Mesenteric fat pad (tissue), 1 donor: ENCODE results near the gene SLX9. TPM values are rescaled to one million over a fixed set of nuclear protein-coding genes. Genes with fewer than 3 reads are reported as not detected.

Experiments used
- DNase-seq: peaks from one replicate; pipeline ENCODE4 v3.0.0-alpha.2; 2020; ENCODE audit warnings: low spot score
- total RNA-seq: library from RNA; stranded (reverse); fragmentation: NEBNext Ultra II Directional; extraction: Animal tissue kit (Norgen Biotek cat#: 25700); gene quantifications from one replicate; pipeline ENCODE4 v1.2.1, GENCODE V29; 2021
- donor health status: DM: yes; HTN: yes; CAD: no.

Gene SLX9
- total RNA-seq, 1 donor from 2014 or later: 31.8 TPM

DNA sequence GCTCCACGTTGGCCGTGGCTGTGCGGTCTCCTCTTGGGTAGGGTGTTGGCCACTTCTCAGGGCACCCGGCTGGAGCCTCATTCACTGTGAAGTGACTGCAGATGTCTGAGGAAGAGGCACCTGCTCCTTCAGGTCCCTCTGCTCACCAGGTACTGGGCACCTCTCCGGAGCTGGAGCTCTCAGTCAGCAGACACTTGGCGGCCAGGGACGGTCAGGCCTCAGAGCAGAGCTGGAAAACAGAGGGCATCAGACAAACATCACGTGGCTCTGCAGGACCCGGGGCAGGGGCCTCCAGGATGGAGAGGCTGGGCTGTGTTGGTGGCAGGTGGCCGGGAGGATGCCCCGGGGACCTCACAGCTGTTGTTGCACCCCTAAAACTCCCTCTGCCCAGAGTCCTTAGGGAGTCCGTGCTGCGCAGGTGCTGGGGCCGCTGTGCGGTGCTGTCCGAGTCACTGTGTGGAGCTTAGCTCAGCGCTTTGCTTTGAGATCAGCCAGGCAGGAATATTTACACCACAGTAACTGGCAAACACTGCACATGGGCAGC lies 59.7 kb downstream of the SLX9 start:
- no peak for DNase-seq

DNA sequence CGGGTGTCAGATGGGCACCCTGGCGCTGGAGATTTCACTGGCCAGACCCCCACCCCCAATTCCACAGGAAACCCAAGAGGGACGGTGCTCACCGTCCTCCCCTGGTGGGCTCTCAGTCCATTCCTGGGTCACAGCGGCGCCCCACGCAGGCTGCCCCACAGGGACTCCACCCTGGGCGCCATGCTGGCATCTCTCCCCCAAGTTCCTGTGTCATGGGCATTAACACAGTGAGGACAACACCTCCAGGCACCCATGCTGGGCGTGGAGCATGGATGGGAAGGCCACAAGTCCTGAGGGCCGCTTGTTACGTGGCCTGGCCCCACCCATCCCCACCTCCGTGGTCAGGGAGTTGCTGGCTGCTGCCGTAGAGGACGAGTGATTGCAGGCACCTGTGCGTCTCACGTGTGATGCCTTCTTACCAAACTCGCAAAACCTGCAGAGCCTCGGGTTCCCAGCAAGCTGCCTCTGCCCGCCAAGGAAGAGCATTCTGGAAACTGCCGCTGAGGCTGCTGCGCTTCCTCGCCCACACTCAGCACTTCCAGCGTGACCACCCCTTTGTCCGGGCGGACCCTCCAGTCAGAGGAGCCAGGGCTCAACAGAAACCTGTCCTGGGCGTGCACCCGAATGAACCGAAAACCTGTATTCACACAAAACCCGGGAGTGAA lies 60.3 kb downstream of the SLX9 start:
- no peak for DNase-seq

GRCh38 chr21:45000637-45001133 lies 60.9 kb downstream of the SLX9 start:
- no peak for DNase-seq

DNA sequence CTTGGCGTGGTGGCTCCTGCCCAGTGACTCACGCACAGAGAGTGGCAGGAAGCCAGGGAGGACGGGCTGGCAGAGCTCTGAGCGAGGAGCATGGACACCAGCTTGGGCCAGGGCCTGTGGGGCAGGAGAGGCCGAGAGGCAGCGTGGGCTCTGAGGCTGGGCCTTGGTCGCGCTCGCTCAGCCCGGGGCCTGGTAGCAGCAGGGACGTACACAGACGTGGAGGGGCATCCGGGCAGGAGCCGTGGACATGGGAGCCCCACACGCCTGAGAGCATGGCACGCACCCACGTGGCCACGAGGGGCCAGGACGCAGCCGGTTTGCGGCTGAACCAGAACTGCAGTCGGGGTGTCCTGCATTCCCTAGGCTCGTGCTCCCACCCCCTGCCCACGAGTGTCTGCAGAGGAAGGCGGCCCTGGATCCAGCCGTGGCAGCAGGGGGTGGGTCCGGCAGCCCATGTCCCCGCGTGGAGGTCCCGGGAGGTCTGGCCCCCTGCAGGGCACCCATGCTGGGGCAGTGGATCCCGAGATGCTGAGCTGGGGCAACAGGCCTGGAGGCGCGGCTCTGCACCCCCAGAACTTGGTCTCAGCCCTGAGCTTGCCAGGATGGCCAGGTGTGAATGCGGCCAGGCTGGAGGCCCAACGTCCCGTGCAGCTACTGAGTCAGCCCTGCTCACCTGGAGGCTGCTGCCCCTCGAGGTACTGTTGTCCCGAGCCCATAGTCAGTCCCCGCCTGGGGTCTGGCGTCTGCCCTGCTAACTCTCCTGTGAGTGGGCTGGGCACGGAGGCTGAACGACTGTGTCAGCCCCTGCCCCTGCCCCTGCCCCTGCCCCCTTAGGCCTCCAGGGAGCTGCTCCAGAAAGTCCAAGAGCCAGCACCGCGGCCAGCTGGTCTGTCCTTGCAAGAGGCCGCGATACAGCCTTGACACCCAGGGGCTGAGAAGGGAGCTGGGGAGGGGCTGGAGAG lies 61.6 kb downstream of the SLX9 start:
- DNase-seq: no peak

DNA sequence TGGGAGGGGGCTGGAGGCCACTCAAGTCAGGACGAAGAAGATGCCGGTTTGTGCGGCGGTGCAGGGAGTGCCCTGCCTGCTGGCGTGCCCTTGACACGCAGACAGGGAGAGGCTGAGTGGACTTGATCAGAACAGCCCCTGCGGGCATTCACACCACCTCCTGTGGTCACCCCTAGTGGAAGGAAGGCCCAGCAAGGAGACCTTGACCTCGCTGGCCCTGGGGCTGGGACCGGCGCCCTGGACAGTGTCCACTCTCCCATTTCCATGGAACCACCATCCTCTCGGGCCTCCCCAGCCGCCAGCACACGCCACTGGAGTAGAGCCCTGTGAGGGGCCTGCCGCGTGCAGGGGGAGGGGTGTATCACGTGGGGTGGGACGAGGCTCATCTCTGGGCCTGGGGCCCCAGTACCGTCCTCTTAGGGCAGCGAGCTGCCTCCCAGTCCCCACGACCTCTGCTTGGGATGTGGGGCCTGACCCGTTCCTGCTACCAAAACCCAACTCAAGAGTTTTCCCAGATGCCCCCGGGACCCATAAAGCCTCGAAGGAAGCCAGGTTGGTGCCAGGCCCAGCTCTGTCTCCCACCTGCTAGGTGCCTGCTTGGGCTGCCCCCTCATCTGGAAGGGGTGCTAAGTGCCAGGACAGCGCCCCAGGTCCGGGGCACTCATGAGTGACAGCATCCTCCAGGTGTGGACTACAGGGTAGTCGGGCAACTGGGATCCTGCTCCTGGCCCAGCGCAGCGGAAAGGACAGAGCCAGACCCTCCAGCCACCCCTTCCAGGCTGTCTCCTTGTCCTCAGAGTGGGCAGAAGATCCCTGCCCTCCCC lies 62.8 kb downstream of the SLX9 start:
- no peak for DNase-seq

DNA sequence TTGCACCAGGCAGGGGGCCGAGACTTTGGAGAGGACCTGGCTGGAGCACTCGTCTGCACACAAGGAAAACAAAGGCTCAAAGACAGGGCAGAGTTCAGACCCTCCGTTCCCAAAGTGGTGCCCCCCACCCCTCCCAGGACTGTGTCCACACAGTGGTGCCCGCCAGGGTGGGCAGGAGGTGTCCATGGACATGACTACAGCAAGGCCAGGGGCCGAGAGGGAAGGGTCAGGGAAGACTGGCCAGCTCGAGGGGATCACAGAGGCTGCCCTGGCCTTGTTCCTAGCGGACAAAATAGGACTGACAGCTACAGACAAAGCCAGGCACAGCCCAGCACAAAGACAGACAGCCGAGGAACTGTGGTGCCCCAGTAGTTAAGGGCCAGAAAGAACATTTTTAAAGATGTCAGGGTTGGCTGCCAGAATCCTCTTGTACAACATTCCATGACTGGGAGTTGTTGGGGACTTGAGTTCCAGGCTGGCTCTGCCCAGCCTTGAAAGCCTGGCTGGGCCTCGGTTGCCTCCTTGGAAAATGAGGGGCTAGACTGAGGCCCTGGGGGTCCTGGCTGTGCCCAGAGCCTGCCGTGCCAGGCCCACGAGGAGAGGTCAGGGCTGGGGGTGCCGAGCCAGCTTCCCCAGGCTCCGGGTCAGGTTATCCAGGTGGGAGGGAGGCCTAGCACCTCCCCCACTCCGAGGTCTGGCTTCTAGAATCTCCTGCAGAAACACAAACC lies 63.7 kb downstream of the SLX9 start:
- no peak for DNase-seq

DNA sequence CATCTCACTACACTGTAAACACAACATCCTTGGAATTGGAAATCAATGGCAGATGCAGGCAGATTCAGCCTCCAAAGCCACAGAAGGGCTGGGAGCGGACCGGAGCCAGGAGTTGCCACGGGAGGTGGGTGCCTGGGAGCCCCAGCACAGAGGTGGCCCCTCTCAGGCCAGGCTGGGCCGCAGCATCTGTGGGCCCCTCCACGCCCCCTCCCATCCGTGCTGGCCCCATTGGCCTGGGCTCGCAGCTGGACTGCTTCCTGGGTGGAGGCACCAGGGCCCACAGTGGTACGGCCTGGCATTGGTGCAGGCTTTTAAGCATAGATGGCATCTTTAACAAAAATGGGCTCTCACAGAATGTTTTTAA lies 64.2 kb downstream of the SLX9 start:
- DNase-seq: no peak

- DNase-seq: no peak
These were observed 64.8 kb downstream of the SLX9 start for GRCh38 chr21:45004481-45005247.

- DNase-seq: no peak
These were observed 66.8 kb downstream of the SLX9 start for GRCh38 chr21:45006536-45007095.

GRCh38 chr21:45009616-45010015 lies 69.8 kb downstream of the SLX9 start:
- DNase-seq: no peak

- no peak for DNase-seq
These were observed 70.3 kb downstream of the SLX9 start for GRCh38 chr21:45010096-45010495.

DNA sequence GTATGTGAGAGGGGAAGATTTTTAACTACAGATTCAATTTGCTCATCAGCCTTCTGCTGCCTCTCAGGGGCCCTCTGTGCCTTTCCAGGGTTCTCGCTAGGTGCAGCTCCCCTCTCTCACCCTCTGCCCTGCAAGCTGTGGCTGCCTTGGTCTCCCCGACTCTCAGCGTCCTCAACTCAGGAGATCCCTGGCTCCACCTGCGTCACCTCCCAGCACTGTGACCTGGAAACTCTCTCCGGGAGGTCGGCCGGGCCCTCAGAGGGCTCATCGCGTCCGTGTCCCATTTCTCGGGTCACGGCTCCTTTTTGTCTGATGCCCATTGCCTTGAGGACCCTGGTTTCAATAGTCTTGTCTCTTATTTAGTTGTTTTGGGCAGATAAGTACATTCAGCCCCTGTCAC lies 71.0 kb downstream of the SLX9 start:
- DNase-seq: no peak

DNA sequence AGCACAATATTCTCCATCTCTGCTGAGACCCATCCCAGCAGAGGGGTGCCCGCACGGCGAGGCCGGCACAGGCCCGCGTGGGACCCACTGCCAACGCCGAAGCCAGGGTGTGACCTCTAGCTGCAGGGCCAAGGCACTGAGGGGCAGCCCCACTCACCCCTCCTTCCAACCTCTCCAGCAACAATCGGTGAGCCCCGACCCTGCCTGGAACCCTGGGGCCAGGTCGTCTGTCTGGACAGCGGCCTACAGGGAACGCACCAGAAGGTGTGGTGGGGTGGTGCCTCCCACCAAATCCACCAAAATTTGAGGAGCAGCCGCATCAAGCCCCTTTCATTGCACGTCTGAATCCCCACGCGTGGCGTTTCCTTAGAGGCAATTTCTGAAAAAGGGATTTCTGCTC lies 71.6 kb downstream of the SLX9 start:
- DNase-seq: no peak

- no peak for DNase-seq
These were observed 72.3 kb downstream of the SLX9 start for GRCh38 chr21:45011911-45012661.

DNA sequence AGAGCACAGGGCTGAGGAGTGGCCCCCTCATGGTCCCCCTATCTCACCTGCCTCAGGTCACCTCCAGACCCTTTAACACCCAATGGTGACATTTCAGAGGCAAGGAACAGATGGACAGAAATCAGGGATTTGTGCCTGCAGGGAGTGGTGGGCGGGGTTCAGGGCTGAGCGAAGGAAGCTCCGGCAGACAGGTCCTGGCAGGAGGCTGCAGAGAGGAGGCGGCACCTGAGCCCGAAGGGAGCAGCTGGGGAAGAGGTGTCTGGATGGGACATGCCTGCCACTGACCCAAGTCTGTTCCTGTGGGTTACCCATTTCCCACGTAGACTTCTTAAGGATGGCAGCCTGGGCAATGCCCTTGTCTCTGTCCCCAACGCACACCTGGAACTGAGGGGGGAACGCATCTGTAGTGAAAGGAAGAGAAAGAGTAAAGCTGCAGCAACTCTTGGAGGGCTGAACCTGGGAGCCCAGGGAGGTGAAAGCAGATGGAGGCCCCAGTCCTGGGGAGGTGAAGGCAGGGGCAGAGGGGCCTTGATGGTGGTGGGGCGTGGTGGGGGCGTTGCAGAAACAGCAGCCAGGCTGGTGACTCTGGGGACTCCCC lies 72.9 kb downstream of the SLX9 start:
- DNase-seq: no peak

- no peak for DNase-seq
These were observed 73.5 kb downstream of the SLX9 start for GRCh38 chr21:45013260-45013841.

DNA sequence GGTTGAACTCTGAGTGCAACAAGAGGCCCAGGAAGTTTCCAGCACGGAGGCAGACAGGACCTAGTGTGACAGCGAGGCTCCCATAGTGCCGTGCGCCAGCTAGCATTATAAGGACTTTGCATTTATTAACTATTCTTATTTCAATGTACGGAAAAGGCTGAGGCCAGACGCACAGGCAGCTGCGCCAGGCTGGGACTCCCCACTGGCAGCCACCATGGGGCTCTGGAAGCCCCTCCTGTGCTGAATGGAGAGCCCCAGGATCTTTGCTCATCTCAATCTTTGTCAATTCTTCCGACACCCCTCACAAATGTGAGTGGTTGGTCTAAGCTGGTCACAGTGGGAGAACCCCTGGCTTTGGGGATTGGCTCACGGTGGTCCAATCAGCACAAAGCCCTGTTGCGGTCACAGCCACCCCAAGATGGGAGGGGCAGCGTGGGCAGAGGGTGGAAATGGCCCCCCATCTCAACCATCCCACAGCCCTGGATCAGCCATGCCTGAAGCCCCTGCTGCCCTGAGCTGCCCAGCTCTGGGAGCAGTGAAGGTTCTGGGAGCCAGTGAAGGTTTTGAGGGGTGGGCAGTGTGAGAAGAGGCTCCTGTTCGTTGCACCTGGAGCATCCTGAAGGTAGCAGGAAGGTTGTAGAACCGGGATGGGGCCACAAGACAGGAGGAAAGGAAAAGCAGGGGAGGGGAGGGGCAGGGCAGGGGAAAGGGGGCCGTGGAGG lies 75.1 kb downstream of the SLX9 start:
- no peak for DNase-seq
